Mucosa of descending colon (tissue), 3 donors: ENCODE measurements around the gene C5AR2. TPM values are rescaled to one million over a fixed set of nuclear protein-coding genes. Genes with fewer than 3 reads are reported as not detected.
A peak's percentile ranks its signal among the peaks of the same experiment; 100 is the strongest.

ENCODE experiments used
- ATAC-seq: fragments of 200-7000 bp; cut with Tn5 transposase; one replicate; pipeline ENCODE4 v1.9.1; 2020; ENCODE audit warnings: mild to moderate bottlenecking, moderate library complexity
- DNase-seq, 3 donors: peaks; one replicate each; pipeline ENCODE4 v3.0.0-alpha.2; 2020
- H3K36me3 ChIP-seq: fragments of 200-600 bp; one replicate; pipeline ENCODE4 v1.8.0; 2021; ENCODE audit warnings: low read depth, mild to moderate bottlenecking
- H3K4me1 ChIP-seq: fragments of 200-600 bp; one replicate; pipeline ENCODE4 v1.8.0; 2021; ENCODE audit warnings: low read depth, mild to moderate bottlenecking
- H3K4me3 ChIP-seq: fragments of 200-600 bp; one replicate; pipeline ENCODE4 v1.8.0; 2021; ENCODE audit warnings: mild to moderate bottlenecking
- H3K9me3 ChIP-seq: fragments of 200-600 bp; one replicate; pipeline ENCODE4 v1.8.0; 2021; ENCODE audit warnings: mild to moderate bottlenecking
- intact Hi-C, 2 donors: fragments of 100-400 bp; cut with DNase I in 1 of 2; cut with micrococcal nuclease in 1 of 2; formaldehyde crosslinking; loops; one replicate each; pipeline versions ENCODE4 v1.11.0 to v1.11.1; 2022; cut with DNase I, micrococcal nuclease
- total RNA-seq, 3 donors: library from RNA; stranded (reverse); fragmentation: NEBNext Ultra II Directional in 2 of 3; extraction: Animal tissue kit (Norgen Biotek cat#: 25700) in 2 of 3; gene quantifications; one replicate each; pipeline versions ENCODE4 v1.2.1 to v1.2.4, GENCODE V29; 2021 to 2023
- TF ChIP-seq, protein P1 (sequence below): fragments of 200-600 bp; IDR thresholded peaks from one replicate; pipeline ENCODE4 v1.8.0; 2022; ENCODE audit warnings: antibody characterized with exemption, mild to moderate bottlenecking
- donor health status: DM: no; HTN: no; CAD: no; lungs with moderate emphysema.
- donor health status: DM: no; HTN: no; CAD: no.
- donor health status: DM: no; HTN: yes; CAD: no.

The C5AR2 gene
- total RNA-seq, 3 donors from 2014 or later, result 0.29 to 1.6 (median 1.4) TPM

DNA sequence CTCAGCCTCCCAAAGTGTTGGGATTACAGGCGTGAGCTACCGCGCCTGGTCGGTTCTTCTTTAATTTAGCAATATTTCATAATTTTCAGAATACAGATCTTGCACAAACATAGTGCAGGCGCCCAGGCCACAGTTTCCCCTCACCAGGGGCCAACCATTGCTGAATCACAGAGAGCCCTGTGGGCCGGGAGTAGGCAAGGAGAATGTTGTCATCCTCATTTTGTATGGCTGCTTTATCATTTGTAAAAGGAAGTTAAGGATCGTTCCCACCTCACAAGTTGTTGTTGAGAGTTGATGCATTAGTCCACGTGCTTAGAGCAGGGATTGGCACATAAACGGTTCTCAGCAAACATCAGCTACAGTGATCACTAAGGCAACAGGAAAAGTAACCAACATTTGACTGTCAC is 57.2 kb downstream of the C5AR2 start:
- ATAC-seq, result peak; percentile 32
- Histone ChIP-seq H3K36me3 (no peaks in the 10 kb centered on the region), H3K4me1 (no peaks in the 10 kb centered on the region), H3K9me3 (no peaks in the 10 kb centered on the region), H3K4me3 (no peak overlapping the region)
- TF ChIP-seq, protein P1, sequence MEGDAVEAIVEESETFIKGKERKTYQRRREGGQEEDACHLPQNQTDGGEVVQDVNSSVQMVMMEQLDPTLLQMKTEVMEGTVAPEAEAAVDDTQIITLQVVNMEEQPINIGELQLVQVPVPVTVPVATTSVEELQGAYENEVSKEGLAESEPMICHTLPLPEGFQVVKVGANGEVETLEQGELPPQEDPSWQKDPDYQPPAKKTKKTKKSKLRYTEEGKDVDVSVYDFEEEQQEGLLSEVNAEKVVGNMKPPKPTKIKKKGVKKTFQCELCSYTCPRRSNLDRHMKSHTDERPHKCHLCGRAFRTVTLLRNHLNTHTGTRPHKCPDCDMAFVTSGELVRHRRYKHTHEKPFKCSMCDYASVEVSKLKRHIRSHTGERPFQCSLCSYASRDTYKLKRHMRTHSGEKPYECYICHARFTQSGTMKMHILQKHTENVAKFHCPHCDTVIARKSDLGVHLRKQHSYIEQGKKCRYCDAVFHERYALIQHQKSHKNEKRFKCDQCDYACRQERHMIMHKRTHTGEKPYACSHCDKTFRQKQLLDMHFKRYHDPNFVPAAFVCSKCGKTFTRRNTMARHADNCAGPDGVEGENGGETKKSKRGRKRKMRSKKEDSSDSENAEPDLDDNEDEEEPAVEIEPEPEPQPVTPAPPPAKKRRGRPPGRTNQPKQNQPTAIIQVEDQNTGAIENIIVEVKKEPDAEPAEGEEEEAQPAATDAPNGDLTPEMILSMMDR, result no peak
- intact Hi-C loops, result loop anchor here in 1 of 2 donors (10.0 kb wide), 1 partner anchor 94 kb away; no protein-coding TSS in a partner anchor
- no peak for DNase-seq

DNA sequence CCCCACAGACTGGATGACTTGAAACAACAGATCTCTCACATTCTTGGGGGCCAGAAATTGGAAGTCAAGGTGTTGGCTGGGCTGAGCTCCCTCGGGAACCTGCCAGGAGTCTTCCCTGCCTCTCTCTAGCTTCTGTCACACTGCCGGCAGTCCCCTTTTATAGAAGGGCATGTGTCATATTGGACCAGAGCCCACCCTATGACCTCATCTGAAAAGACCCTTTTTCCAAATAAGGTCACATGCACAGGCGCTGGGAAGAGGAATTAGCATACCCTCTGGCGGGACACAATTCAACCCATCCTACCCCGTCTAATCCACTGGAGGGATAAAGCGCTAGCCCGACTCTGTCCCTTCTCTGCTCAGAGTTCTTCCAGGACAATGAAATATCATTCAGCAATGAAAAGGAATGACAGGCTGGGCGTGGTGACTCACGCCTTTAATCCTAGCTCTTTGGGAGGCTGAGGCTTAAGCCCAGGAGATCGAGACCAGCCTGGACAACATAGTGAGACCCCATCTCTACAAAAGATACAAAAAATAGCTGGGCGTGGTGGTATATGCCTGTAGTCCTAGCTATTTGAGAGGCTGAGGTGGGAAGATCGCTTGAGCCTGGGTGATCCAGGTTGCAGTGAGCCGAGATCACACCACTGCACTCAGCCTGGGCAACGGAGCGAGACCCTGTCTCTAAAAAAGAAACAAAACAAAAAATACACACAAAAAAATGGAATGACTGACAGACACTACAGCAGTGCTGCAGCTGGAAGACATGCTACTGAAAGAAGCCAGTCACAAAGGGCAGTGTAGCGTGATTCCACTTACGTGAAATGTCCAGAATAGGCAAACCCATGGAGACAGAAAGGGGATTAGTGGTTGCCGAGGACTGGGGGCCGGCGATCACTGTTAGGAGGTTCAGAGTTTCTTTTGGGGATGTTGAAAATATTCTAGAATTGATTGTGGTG is 58.8 kb downstream of the C5AR2 start:
- DNase-seq (no peak), ATAC-seq (no peak)
- no peak overlapping the region for H3K4me3 ChIP-seq
- H3K9me3 ChIP-seq, result no peaks in the 10 kb centered on the region
- TF ChIP-seq, protein P1, result no peak
- no peaks in the 10 kb centered on the region for H3K36me3 ChIP-seq
- no peaks in the 10 kb centered on the region for H3K4me1 ChIP-seq
- intact Hi-C loops, result no loop called here

DNA sequence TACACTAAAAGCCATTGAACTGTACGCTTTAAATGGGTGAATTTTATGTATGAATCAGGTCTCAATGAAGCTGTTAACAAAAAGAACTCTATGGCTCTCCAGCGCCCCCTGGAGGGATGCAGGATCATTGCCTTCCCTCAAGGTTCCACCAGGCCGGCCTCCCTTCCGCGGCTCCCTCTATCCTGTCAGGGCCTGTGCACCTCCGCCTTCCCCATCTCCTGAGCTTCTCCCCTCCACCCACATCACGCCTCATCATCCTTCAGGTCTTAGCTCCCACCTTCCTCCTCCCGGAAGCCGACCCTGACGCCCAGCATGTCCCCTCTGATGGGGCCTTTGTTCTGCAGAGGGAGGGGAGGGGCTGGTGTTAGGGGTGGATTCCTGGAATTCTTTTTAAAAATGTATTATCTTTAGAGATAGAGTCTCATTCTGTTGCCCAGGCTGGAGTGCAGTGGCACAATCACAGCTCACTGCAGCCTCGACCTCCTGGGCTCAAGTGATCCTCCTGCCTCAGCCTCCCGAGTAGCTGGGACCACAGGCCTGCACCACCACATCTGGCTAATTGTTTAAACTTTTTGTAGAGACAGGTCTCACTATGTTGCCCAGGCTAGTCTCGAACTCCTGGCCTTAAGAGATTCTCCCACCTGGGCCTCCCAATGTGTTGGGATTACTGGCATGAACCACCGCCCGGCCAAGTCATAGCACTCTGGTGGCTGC is 59.7 kb downstream of the C5AR2 start:
- ATAC-seq (peak; percentile 91), DNase-seq (peak; percentile 71 to 80 (median 75))
- TF ChIP-seq, protein P1, result peak; percentile 77
- Histone ChIP-seq H3K4me1 (no peaks in the 10 kb centered on the region), H3K4me3 (no peak overlapping the region), H3K36me3 (no peaks in the 10 kb centered on the region), H3K9me3 (no peaks in the 10 kb centered on the region)
- intact Hi-C loops, result no loop called here

Other genes with a start within 250 kb of the C5AR2 start
- 10 to 100 TPM; 44.4 to 53.4 (median 52.8) TPM for gene ZC3H4, start 218.4 kb upstream of the C5AR2 start, total RNA-seq
- 100 to 1,000 TPM in 1 of 3 donors, 10 to 100 TPM in 2; 41.7 to 133 (median 66.4) TPM for gene SAE1, start 201.3 kb upstream of the C5AR2 start, total RNA-seq
- gene BBC3, start 101.0 kb upstream of the C5AR2 start, total RNA-seq, result 10 to 100 TPM; 18.3 to 24.9 (median 22.8) TPM
- gene CCDC9, start 75.7 kb upstream of the C5AR2 start, total RNA-seq, result 10 to 100 TPM; 33.3 to 46.9 (median 38.7) TPM
- gene INAFM1, start 57.3 kb upstream of the C5AR2 start, total RNA-seq, result 10 to 100 TPM; 14.7 to 28.9 (median 16.7) TPM
- gene C5AR1, start 22.3 kb upstream of the C5AR2 start, total RNA-seq, result 10 to 100 TPM in 1 of 3 donors, 1 to 10 TPM in 2; 5.1 to 13.5 (median 7.9) TPM
- gene DHX34, start 17.1 kb downstream of the C5AR2 start, total RNA-seq, result 10 to 100 TPM in 2 of 3 donors, 1 to 10 TPM in 1; 8.7 to 12.3 (median 11.0) TPM
- gene MEIS3, start 87.4 kb downstream of the C5AR2 start, total RNA-seq, result 10 to 100 TPM in 1 of 3 donors, 1 to 10 TPM in 2; 2.1 to 11.6 (median 4.2) TPM
- 10 to 100 TPM in 1 of 3 donors, 1 to 10 TPM in 1, under 1 TPM in 1; 0.75 to 17.5 (median 2.1) TPM for gene SLC8A2, start 139.7 kb downstream of the C5AR2 start, total RNA-seq
- 1 to 10 TPM; 5.5 to 8.9 (median 8.9) TPM for gene KPTN, start 152.0 kb downstream of the C5AR2 start, total RNA-seq
- 100 to 1,000 TPM; 109 to 145 (median 124) TPM for gene NAPA, start 182.9 kb downstream of the C5AR2 start, total RNA-seq
- gene ZNF541, start 241.0 kb downstream of the C5AR2 start, total RNA-seq, result under 1 TPM in 1 of 3 donors, not detected in 2; 0.22 TPM